KMS-11 (cell line): ENCODE measurements around the gene PRR11.

Source experiments
- H2AFZ ChIP-seq: fragments of 200-600 bp; sonication (generic); 2 replicates; pipeline ENCODE4 v1.6.1; 2016; ENCODE audit warnings: antibody characterized with exemption, mixed run types, low read depth
- H3K27ac ChIP-seq: fragments of 200-600 bp; sonication (generic); 2 replicates; pipeline ENCODE4 v1.6.1; 2016; ENCODE audit warnings: mild to moderate bottlenecking, mixed run types
- H3K27me3 ChIP-seq: fragments of 200-600 bp; sonication (generic); 2 replicates; pipeline ENCODE4 v1.6.1; 2017; ENCODE audit warnings: mild to moderate bottlenecking, low read depth, mixed run types, moderate library complexity; ENCODE audit not compliant: insufficient read depth
- H3K36me3 ChIP-seq: fragments of 200-600 bp; sonication (generic); 2 replicates; pipeline ENCODE4 v1.6.1; 2017; ENCODE audit warnings: mild to moderate bottlenecking, mixed run types; ENCODE audit not compliant: insufficient read depth
- H3K4me1 ChIP-seq: fragments of 200-600 bp; sonication (generic); 2 replicates; pipeline ENCODE4 v1.6.1; 2016; ENCODE audit warnings: mild to moderate bottlenecking, low read depth, mixed run types; ENCODE audit not compliant: poor library complexity, severe bottlenecking
- H3K4me2 ChIP-seq: fragments of 200-600 bp; sonication (generic); 2 replicates; pipeline ENCODE4 v1.7.0; 2016; ENCODE audit warnings: mild to moderate bottlenecking, mixed run types
- H3K4me3 ChIP-seq: fragments of 200-600 bp; sonication (generic); IDR thresholded peaks from 2 replicates; pipeline ENCODE4 v1.6.1; 2017; ENCODE audit warnings: low read depth, low read length, mixed read lengths; ENCODE audit not compliant: insufficient read depth
- H3K79me2 ChIP-seq: fragments of 200-600 bp; sonication (generic); 2 replicates; pipeline ENCODE4 v1.6.1; 2016; ENCODE audit warnings: low read depth, mixed run types; ENCODE audit not compliant: insufficient read depth
- H3K9ac ChIP-seq: fragments of 200-600 bp; sonication (generic); 2 replicates; pipeline ENCODE4 v1.6.1; 2016; ENCODE audit warnings: mild to moderate bottlenecking, mixed run types
- H4K20me1 ChIP-seq: fragments of 200-600 bp; sonication (generic); 2 replicates; pipeline ENCODE4 v1.6.1; 2016; ENCODE audit warnings: mild to moderate bottlenecking, mixed run types; ENCODE audit not compliant: insufficient read depth
- TF ChIP-seq, protein P1 (sequence below): fragments of 200-600 bp; sonication (generic); conservative IDR thresholded peaks from 2 replicates; pipeline ENCODE4 v1.6.1; 2017; ENCODE audit warnings: low read depth, mild to moderate bottlenecking, antibody characterized with exemption, low read length, moderate library complexity, mixed read lengths

PRR11 gene

GRCh38 chr17:59155439-59156177 lies at the start of gene PRR11:
Gene PRR11, plus strand, starts transcription at chr17:59155746. Its CDS starts 14,007 bp downstream, at chr17:59169753.
- Histone ChIP-seq H3K27me3 (no peaks in the 10 kb centered on the region), H3K9ac (peak within 1 kb of the TSS; percentile 90), H3K4me1 (peaks cover 73% of the 10 kb centered on the region), H3K4me3 (no peak within 1 kb of the TSS), H3K27ac (peak within 1 kb of the TSS; percentile 89), H2AFZ (peak within 1 kb of the TSS; percentile 81), H3K79me2 (peaks cover 89% of the 10 kb centered on the region), H4K20me1 (no peaks in the 10 kb centered on the region), H3K36me3 (no peaks in the 10 kb centered on the region), H3K4me2 (peak within 1 kb of the TSS; percentile 78)
- TF ChIP-seq, protein P1, sequence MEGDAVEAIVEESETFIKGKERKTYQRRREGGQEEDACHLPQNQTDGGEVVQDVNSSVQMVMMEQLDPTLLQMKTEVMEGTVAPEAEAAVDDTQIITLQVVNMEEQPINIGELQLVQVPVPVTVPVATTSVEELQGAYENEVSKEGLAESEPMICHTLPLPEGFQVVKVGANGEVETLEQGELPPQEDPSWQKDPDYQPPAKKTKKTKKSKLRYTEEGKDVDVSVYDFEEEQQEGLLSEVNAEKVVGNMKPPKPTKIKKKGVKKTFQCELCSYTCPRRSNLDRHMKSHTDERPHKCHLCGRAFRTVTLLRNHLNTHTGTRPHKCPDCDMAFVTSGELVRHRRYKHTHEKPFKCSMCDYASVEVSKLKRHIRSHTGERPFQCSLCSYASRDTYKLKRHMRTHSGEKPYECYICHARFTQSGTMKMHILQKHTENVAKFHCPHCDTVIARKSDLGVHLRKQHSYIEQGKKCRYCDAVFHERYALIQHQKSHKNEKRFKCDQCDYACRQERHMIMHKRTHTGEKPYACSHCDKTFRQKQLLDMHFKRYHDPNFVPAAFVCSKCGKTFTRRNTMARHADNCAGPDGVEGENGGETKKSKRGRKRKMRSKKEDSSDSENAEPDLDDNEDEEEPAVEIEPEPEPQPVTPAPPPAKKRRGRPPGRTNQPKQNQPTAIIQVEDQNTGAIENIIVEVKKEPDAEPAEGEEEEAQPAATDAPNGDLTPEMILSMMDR: no peak

DNA sequence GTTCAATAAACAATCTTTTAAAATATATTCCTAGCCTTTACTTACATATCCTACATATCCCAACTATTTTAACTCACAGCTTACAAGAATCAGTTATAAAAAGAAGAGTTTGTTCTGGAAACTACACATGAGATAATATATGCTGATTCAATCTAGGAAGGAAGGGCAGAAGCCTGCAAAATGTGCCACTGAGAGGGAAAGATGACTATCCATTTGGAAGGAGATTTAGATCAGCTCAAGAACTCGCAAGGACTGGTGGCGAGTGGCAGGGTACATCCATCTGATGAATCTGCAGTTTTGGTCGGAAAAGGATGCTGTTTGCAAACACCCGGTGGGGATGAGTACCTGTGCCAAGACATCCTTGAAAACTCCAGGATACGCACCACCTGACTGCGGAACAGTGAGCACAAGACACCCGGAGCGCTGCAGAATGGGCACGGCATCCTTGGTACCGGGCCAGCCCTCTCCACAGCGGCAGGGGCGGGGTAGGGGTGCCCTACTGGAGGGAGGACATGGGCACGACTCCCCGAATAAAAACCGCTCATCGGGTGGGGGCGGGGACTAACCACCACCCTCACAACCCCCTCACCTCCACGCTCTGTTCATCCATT lies 49.6 kb upstream of the PRR11 start:
- peaks cover 68% of the 10 kb centered on the region for H3K79me2 ChIP-seq
- H2AFZ ChIP-seq: peak overlapping the region; percentile 84
- H3K36me3 ChIP-seq: no peaks in the 10 kb centered on the region
- peak overlapping the region; percentile 91 for H3K27ac ChIP-seq
- TF ChIP-seq, protein P1: no peak
- no peaks in the 10 kb centered on the region for H4K20me1 ChIP-seq
- no peaks in the 10 kb centered on the region for H3K27me3 ChIP-seq
- H3K4me1 ChIP-seq: peaks cover 42% of the 10 kb centered on the region
- H3K4me2 ChIP-seq: peak overlapping the region; percentile 87
- H3K4me3 ChIP-seq: peak overlapping the region; percentile 38
- H3K9ac ChIP-seq: peak overlapping the region; percentile 83

DNA sequence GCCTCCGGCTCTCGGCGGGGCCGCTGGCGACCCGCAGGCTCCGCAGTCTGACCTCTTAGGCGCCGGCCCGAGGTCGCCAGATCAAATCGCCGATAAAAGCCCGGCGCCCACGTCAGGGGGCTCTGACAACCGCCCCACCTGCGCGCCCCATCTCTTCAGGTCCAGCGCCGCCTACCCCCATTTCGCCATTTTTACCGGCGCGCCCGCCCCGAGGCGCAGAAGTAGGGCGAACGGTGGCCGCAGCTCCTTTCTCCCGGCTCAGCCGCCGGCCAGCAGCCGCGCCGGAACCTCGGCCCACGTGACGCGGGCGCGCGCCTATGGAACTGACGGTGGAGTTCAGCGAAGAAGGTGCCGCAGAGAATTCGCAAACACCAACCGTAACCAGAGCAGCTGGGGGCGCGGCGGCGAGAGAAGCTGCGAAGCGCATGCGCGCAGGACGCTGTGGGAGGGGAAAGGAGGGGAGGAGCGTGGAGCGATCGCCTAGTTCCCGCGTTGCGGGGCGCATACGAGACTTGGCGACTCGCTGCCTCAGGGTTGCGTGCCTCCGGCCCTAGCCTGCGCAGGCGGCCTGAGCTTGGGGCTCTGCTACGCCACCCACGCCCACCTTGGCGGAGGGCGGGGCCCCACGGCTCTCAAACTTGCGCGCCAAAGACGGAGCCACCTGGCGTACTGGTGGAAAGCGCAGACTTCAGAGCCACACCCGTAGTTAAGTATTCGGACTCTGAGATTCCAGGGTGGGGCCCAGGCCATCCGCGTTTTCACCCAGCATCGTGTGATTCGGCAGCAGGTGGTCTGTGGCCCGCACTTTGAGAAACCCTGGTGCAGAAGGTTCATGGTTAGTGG lies 48.9 kb upstream of the PRR11 start, which contains the start of gene TRIM37:
Gene TRIM37 (minus strand): TSS at position 418 of the 843 bp plus-strand sequence. CDS start 419 bp downstream, outside the sequence.
- H3K79me2 ChIP-seq: peaks cover 68% of the 10 kb centered on the region
- H3K36me3 ChIP-seq: no peaks in the 10 kb centered on the region

GRCh38 chr17:59107306-59107670 lies 48.3 kb upstream of the PRR11 start:
- no peaks in the 10 kb centered on the region for H3K36me3 ChIP-seq
- peak overlapping the region; percentile 81 for H3K9ac ChIP-seq
- TF ChIP-seq, protein P1: no peak
- no peaks in the 10 kb centered on the region for H3K27me3 ChIP-seq
- H3K79me2 ChIP-seq: peaks cover 63% of the 10 kb centered on the region
- H3K4me3 ChIP-seq: peak overlapping the region; percentile 37
- peak overlapping the region; percentile 73 for H2AFZ ChIP-seq
- peak overlapping the region; percentile 91 for H3K27ac ChIP-seq
- H3K4me2 ChIP-seq: peak overlapping the region; percentile 94
- peaks cover 42% of the 10 kb centered on the region for H3K4me1 ChIP-seq
- H4K20me1 ChIP-seq: no peaks in the 10 kb centered on the region

More for the DNA sequence above, 48.9 kb upstream of the PRR11 start, which contains the start of gene TRIM37:
- H3K4me3 ChIP-seq: peak within 1 kb of the TSS; percentile 38
- no peaks in the 10 kb centered on the region for H3K27me3 ChIP-seq
- H3K4me2 ChIP-seq: peak within 1 kb of the TSS; percentile 94
- H3K27ac ChIP-seq: peak within 1 kb of the TSS; percentile 91
- no peaks in the 10 kb centered on the region for H4K20me1 ChIP-seq
- H3K9ac ChIP-seq: peak within 1 kb of the TSS; percentile 83
- H2AFZ ChIP-seq: peak within 1 kb of the TSS; percentile 84
- TF ChIP-seq, protein P1: no peak
- H3K4me1 ChIP-seq: peaks cover 42% of the 10 kb centered on the region
